AG09319 (cell line): ENCODE data around the gene EPHB1.

Experiments
- DNase-seq: peaks from one replicate; pipeline ENCODE4 v3.0.0-alpha.2; 2010; ENCODE audit warnings: low read depth; ENCODE audit errors: extremely low read depth
- TF ChIP-seq, protein P1 (sequence below): IDR thresholded peaks from 2 replicates; pipeline ENCODE4 v1.5.1; 2011; ENCODE audit warnings: low read depth, mild to moderate bottlenecking, inconsistent platforms, low read length, moderate library complexity

EPHB1 gene

DNA sequence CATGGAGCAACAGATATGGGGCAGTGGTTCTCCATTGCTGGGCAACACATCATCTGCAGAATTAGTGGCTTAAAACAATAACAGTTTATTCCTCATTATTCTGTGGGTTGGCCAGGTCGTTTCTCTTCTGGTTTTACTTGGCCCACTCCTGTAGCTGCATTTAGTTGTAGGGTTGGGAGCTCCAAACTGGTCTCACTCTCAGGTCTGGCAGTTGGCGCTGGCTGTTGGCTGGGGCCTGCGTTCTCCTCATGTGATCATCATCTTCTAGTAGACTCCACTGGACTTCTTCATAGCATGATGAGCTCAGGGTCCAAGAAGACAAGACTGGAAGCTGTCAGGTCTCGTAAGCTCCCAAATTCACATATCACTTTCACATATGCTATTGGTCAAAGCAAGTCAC is 91.9 kb downstream of the EPHB1 start:
- TF ChIP-seq, protein P1, sequence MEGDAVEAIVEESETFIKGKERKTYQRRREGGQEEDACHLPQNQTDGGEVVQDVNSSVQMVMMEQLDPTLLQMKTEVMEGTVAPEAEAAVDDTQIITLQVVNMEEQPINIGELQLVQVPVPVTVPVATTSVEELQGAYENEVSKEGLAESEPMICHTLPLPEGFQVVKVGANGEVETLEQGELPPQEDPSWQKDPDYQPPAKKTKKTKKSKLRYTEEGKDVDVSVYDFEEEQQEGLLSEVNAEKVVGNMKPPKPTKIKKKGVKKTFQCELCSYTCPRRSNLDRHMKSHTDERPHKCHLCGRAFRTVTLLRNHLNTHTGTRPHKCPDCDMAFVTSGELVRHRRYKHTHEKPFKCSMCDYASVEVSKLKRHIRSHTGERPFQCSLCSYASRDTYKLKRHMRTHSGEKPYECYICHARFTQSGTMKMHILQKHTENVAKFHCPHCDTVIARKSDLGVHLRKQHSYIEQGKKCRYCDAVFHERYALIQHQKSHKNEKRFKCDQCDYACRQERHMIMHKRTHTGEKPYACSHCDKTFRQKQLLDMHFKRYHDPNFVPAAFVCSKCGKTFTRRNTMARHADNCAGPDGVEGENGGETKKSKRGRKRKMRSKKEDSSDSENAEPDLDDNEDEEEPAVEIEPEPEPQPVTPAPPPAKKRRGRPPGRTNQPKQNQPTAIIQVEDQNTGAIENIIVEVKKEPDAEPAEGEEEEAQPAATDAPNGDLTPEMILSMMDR: no peak
- no peak for DNase-seq

DNA sequence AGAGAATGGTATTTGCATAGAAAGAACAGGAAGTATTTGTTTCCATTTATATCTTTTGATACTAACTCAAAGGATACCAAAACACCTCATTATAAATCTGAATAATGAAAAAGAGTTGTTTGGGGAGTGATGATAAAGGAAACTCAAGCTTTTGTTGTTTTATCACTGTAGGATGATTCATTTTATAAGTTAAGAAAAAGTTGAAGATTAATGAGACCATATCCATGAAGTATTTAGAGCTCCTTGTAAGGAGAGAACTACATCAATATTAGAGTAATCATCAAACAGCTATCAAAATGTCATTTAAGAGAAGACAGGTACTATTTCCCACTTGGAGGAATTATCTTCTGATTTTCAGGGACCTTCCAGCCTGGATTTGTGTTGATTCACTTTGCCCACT is 92.5 kb downstream of the EPHB1 start:
- no peak for DNase-seq
- TF ChIP-seq, protein P1: no peak

DNA sequence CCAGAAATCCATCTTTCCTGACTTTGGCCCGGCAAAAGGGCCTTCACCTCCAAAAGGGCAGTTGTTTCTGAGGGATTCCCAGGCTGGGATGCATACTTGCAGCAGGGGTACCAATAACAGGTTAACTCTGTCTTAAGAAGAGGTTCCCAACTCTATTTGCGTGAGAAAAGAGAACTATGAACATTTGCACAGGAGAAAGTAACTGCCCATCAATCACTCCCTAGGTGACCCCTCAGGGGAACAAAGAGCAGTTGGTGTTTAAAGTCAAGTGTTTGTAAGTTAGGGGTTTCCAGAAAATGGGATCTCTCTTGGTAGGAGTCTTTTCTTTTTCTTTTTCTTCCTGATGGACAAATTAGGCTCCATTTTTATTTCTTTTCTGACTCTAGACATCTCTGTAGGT is 97.3 kb downstream of the EPHB1 start:
- no peak for DNase-seq
- TF ChIP-seq, protein P1: no peak

DNA sequence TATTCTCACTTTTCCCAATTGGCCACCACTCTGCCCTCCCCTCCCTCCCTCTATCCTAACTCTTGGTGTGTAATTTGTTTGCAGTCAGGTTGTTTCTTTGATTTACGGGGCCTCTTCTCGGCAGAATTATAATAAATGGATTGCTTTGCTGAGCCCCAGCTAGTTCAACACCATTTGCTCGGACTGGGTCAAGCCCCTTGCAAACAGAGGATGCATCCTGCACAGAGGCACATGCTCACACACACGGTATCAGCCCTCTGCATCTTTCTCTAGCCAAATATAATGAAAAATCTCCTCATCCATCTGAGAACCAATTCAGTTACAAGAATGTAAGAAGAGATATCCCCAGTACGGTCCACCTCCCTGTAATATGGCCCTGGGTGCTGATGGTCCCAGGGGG is 97.7 kb downstream of the EPHB1 start:
- TF ChIP-seq, protein P1: no peak

DNA sequence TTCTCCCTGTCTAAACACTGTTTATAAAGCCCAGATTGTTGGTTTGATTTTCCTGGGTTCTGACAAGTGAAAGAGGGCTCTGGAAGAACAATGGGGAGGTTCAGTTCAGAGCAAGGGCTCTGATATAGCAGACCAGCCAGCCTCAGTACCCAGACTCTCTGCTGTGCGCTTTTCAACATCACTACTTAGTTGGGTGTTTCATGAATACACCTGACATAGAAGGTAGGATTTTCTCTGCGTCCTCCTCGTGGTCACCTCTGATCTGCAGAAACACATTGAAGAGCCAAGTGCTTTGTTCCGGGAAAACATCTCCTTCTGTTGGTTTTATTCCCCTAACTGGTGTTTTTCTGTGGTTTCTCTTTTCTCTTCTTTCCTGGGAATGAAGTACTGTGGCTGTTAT is 99.5 kb downstream of the EPHB1 start:
- no peak for DNase-seq
- TF ChIP-seq, protein P1: no peak

More for the DNA sequence above, 97.7 kb downstream of the EPHB1 start:
- DNase-seq: no peak

DNA sequence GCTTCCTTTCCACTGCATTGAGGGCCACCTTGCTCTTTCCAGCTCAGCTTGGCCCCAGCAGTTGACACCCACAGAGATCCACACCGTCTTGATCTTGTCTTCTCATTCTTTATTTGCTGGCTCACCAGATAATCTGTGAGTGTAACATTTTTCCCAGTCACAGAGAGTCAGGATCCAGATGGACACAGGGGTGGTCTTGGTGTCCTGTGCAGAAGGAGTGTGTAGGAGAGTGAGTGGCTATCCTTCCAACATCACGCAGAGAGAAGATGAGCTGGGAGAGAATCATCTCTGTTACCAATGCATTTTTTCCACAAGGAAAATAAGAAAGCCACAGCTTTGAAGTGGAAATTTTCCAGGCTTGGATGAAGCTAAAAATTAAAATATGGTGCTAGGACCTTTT is 100.1 kb downstream of the EPHB1 start:
- no peak for DNase-seq
- TF ChIP-seq, protein P1: no peak

DNA sequence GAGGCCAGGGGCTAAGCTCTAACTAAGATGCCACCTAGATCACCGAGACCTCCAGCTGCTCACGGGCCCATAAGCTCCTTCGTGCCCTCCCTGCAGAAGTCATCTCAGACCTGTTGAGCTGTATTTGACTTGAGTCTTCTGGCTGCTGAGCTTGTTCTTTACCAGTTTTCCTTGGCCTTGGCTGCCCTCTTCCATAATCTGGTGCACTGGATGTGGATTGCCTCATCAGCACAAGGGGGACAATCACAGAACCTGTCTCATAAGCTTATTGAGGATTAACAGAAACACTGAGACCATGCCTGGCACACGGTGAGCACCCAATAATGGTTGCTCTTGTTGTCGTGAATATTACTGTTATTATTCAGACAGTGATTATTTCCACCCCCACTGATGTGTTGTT is 101.1 kb downstream of the EPHB1 start:
- TF ChIP-seq, protein P1: no peak
- no peak for DNase-seq
